ENCODE measurements around the gene RTF2.
"Not testable (repeated sequence)": the region's sequence is repeated elsewhere in the genome, so short reads cannot be mapped to it uniquely, and the experiment has no call there.

DNA sequence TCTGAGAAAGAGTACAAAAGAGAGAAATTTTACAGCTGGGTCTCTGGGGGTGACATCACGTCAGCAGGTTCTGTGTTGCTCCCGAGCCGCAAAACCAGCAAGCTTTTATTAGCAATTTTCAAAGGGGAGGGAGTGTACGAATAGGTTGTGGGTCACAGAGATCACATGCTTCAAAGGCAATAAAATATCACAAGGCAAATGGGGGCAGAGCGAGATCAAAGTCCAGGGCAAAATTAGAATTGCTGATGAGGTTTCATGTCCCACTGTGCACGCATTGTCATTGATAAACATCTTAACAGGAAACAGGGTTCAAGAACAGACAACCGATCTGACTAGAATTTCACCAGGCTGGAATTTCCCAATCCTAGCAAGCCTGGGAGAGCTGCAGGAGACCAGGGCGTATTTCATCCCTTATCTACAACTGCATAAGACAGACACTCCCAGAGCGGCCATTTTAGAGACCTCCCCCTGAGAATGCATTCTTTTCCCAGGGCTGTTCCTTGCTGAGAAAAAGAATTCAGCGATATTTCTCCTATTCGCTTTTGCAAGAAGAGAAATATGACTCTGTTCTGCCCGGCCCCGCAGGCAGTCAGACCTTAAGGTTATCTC, 52.4 kb downstream of the RTF2 start:
- TF ChIP-seq, protein P1, sequence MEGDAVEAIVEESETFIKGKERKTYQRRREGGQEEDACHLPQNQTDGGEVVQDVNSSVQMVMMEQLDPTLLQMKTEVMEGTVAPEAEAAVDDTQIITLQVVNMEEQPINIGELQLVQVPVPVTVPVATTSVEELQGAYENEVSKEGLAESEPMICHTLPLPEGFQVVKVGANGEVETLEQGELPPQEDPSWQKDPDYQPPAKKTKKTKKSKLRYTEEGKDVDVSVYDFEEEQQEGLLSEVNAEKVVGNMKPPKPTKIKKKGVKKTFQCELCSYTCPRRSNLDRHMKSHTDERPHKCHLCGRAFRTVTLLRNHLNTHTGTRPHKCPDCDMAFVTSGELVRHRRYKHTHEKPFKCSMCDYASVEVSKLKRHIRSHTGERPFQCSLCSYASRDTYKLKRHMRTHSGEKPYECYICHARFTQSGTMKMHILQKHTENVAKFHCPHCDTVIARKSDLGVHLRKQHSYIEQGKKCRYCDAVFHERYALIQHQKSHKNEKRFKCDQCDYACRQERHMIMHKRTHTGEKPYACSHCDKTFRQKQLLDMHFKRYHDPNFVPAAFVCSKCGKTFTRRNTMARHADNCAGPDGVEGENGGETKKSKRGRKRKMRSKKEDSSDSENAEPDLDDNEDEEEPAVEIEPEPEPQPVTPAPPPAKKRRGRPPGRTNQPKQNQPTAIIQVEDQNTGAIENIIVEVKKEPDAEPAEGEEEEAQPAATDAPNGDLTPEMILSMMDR (optimal IDR thresholded peaks at IDR 0.05 in 1 of 3, IDR thresholded peaks at IDR 0.05 in 1 of 3, conservative IDR thresholded peaks at IDR 0.05 in 1 of 3; ENCODE audit: extremely low read depth in 1 of 3, insufficient read depth in 2 of 3, low read length in 3 of 3) = not testable (repeated sequence)
- TF ChIP-seq EZH2 (IDR thresholded peaks at IDR 0.05; ENCODE audit: low read length) = not testable (repeated sequence)
